Activated CD4-positive, alpha-beta memory T cell treated with anti-CD3 and anti-CD28 coated beads, Interleukin-2, amount 10 ng/mL, durations not matched to agents 7 days and 5 days (primary cell): Measurements from ENCODE around the gene PEMT. TPM values are rescaled to one million over a fixed set of nuclear protein-coding genes. Genes with fewer than 3 reads are reported as not detected.
"Not testable (repeated sequence)": the region's sequence is repeated elsewhere in the genome, so short reads cannot be mapped to it uniquely, and the experiment has no call there.

Source experiments
- CTCF ChIA-PET: fragments of 350-600 bp; sonication (Branson Sonifier 250); formaldehyde crosslinking; loops from one replicate; lab custom pipeline; 2021; ENCODE audit warnings: antibody characterized with exemption, inconsistent platforms; lab: Charles Lee
- POLR2A ChIA-PET: fragments of 350-600 bp; sonication (Branson Sonifier 250); formaldehyde crosslinking; loops from one replicate; lab custom pipeline; 2021; ENCODE audit warnings: antibody characterized with exemption; lab: Charles Lee
- DNase-seq: peaks from one replicate; pipeline ENCODE4 v3.0.0-alpha.2; 2020
- H3K27ac Mint-ChIP-seq: one replicate; pipeline ENCODE4 v1.8.0; 2021; ENCODE audit warnings: mild to moderate bottlenecking, mixed read lengths
- H3K27me3 Mint-ChIP-seq: one replicate; pipeline ENCODE4 v1.8.0; 2021; ENCODE audit warnings: mixed read lengths
- H3K36me3 Mint-ChIP-seq: one replicate; pipeline ENCODE4 v1.8.0; 2021; ENCODE audit warnings: low read depth, mixed read lengths
- H3K4me1 Mint-ChIP-seq: one replicate; pipeline ENCODE4 v1.8.0; 2021; ENCODE audit warnings: mixed read lengths
- H3K4me3 Mint-ChIP-seq: one replicate; pipeline ENCODE4 v1.8.0; 2021; ENCODE audit warnings: mild to moderate bottlenecking, mixed read lengths
- H3K9me3 Mint-ChIP-seq: one replicate; pipeline ENCODE4 v1.8.0; 2021; ENCODE audit warnings: mixed read lengths
- total RNA-seq, 2 experiments: library from RNA; stranded (reverse); gene quantifications; one replicate each; pipeline ENCODE4 v1.2.3, GENCODE V29; 2021

PEMT gene
- 10 to 100 TPM; 17.2 to 22.0 TPM for total RNA-seq

GRCh38 chr17:17591355-17592298 is at the start of gene PEMT:
Gene PEMT (minus strand): TSS chr17:17591708. CDS start chr17:17591626, 82 bp downstream.
- no peaks in the 10 kb centered on the region for H3K36me3 Mint-ChIP-seq
- H3K4me1 Mint-ChIP-seq, result peaks cover 20% of the 10 kb centered on the region
- H3K27ac Mint-ChIP-seq, result peak within 1 kb of the TSS; percentile 75
- H3K4me3 Mint-ChIP-seq, result peak within 1 kb of the TSS; percentile 84
- H3K27me3 Mint-ChIP-seq, result no peaks in the 10 kb centered on the region
- ChIA-PET CTCF (interaction anchor here (1.4 to 3.5 kb wide), 5 partner anchors 17 to 95 kb away, joined by 5 to 14 read pairs (median 8); partner anchors contain the start of gene RASD1), POLR2A (interaction anchor here (1.0 to 2.5 kb wide), 4 partner anchors 10 to 95 kb away, joined by 3 to 13 read pairs (median 4); partner anchors contain the start of gene RASD1)
- peak; percentile 96 for DNase-seq
- H3K9me3 Mint-ChIP-seq, result no peaks in the 10 kb centered on the region

- H3K27me3 Mint-ChIP-seq, H3K27ac Mint-ChIP-seq, POLR2A ChIA-PET, H3K4me3 Mint-ChIP-seq, H3K9me3 Mint-ChIP-seq, H3K4me1 Mint-ChIP-seq, DNase-seq, H3K36me3 Mint-ChIP-seq: not testable (repeated sequence)
- CTCF ChIA-PET, result interaction anchor here (1.9 to 3.6 kb wide), 2 partner anchors 27 to 143 kb away, joined by 8 to 16 read pairs; partner anchors contain the start of gene RASD1
Measured at GRCh38 chr17:17639661-17640270, 48.3 kb upstream of the PEMT start.

- Mint-ChIP-seq H3K9me3 (no peaks in the 10 kb centered on the region), H3K36me3 (no peaks in the 10 kb centered on the region), H3K27me3 (peaks cover 4% of the 10 kb centered on the region), H3K4me1 (no peaks in the 10 kb centered on the region), H3K4me3 (no peak overlapping the region), H3K27ac (no peak overlapping the region)
- DNase-seq, result no peak
- ChIA-PET CTCF (interaction anchor here (1.9 kb wide), 1 partner anchor 142 kb away, joined by 8 read pairs; the partner anchor contains the start of gene RASD1), POLR2A (no interaction called here)
Measured at GRCh38 chr17:17638467-17638866, 47.0 kb upstream of the PEMT start.

GRCh38 chr17:17636272-17636885 is 44.9 kb upstream of the PEMT start:
- CTCF ChIA-PET, result no interaction called here
- no peak for DNase-seq
- Mint-ChIP-seq H3K9me3 (no peaks in the 10 kb centered on the region), H3K4me1 (no peaks in the 10 kb centered on the region), H3K4me3 (no peak overlapping the region), H3K27me3 (peaks cover 4% of the 10 kb centered on the region), H3K27ac (no peak overlapping the region), H3K36me3 (no peaks in the 10 kb centered on the region)
- POLR2A ChIA-PET, result no interaction called here

- DNase-seq, H3K36me3 Mint-ChIP-seq, H3K4me1 Mint-ChIP-seq, H3K4me3 Mint-ChIP-seq, H3K9me3 Mint-ChIP-seq, H3K27ac Mint-ChIP-seq, CTCF ChIA-PET, POLR2A ChIA-PET, H3K27me3 Mint-ChIP-seq: not testable (repeated sequence)
Measured at GRCh38 chr17:17635537-17636271, 44.2 kb upstream of the PEMT start.

- CTCF ChIA-PET, result no interaction called here
- Mint-ChIP-seq H3K9me3 (no peaks in the 10 kb centered on the region), H3K27me3 (peaks cover 4% of the 10 kb centered on the region), H3K36me3 (no peaks in the 10 kb centered on the region), H3K4me1 (no peaks in the 10 kb centered on the region), H3K4me3 (no peak overlapping the region), H3K27ac (no peak overlapping the region)
- DNase-seq, result no peak
- POLR2A ChIA-PET, result no interaction called here
Measured at GRCh38 chr17:17635126-17635525, 43.6 kb upstream of the PEMT start.

GRCh38 chr17:17633310-17633709 is 41.8 kb upstream of the PEMT start:
- H3K27ac Mint-ChIP-seq, result no peak overlapping the region
- no peaks in the 10 kb centered on the region for H3K36me3 Mint-ChIP-seq
- ChIA-PET CTCF (interaction anchor here (0.9 kb wide), 1 partner anchor 268 kb away, joined by 3 read pairs; no protein-coding TSS in a partner anchor), POLR2A (interaction anchor here (1.5 kb wide), 1 partner anchor 9 kb away, joined by 3 read pairs; no protein-coding TSS in a partner anchor)
- no peak for DNase-seq
- peaks cover 2% of the 10 kb centered on the region for H3K27me3 Mint-ChIP-seq
- H3K4me3 Mint-ChIP-seq, result no peak overlapping the region
- H3K4me1 Mint-ChIP-seq, result peaks cover 8% of the 10 kb centered on the region
- H3K9me3 Mint-ChIP-seq, result no peaks in the 10 kb centered on the region

GRCh38 chr17:17632690-17633089 is 41.2 kb upstream of the PEMT start:
- H3K36me3 Mint-ChIP-seq, DNase-seq, H3K27me3 Mint-ChIP-seq, H3K9me3 Mint-ChIP-seq, H3K4me1 Mint-ChIP-seq, H3K27ac Mint-ChIP-seq, H3K4me3 Mint-ChIP-seq: not testable (repeated sequence)
- ChIA-PET CTCF (interaction anchor here (0.9 to 1.0 kb wide), 2 partner anchors 10 to 268 kb away, joined by 3 to 5 read pairs; no protein-coding TSS in a partner anchor), POLR2A (interaction anchor here (1.5 kb wide), 1 partner anchor 9 kb away, joined by 3 read pairs; no protein-coding TSS in a partner anchor)

GRCh38 chr17:17628388-17629008 is 37.0 kb upstream of the PEMT start:
- Mint-ChIP-seq H3K4me3 (peak overlapping the region; percentile 78), H3K27me3 (no peaks in the 10 kb centered on the region), H3K4me1 (peaks cover 8% of the 10 kb centered on the region), H3K9me3 (no peaks in the 10 kb centered on the region), H3K27ac (peak overlapping the region; percentile 80), H3K36me3 (no peaks in the 10 kb centered on the region)
- peak; percentile 57 for DNase-seq
- ChIA-PET POLR2A (interaction anchor here (1.3 to 1.4 kb wide), 2 partner anchors 38 to 67 kb away, joined by 3 to 4 read pairs; partner anchors contain the start of gene PEMT), CTCF (no interaction called here)

- CTCF ChIA-PET, result no interaction called here
- H3K27me3 Mint-ChIP-seq, result peaks cover under 1% of the 10 kb centered on the region
- POLR2A ChIA-PET, result no interaction called here
- no peaks in the 10 kb centered on the region for H3K36me3 Mint-ChIP-seq
- no peak overlapping the region for H3K4me3 Mint-ChIP-seq
- H3K9me3 Mint-ChIP-seq, result no peaks in the 10 kb centered on the region
- H3K4me1 Mint-ChIP-seq, result peaks cover 8% of the 10 kb centered on the region
- DNase-seq, result no peak
- H3K27ac Mint-ChIP-seq, result no peak overlapping the region
Measured at GRCh38 chr17:17626840-17627239, 35.3 kb upstream of the PEMT start.

- no peaks in the 10 kb centered on the region for H3K9me3 Mint-ChIP-seq
- H3K4me1 Mint-ChIP-seq, result peaks cover 8% of the 10 kb centered on the region
- no peak for DNase-seq
- ChIA-PET CTCF (no interaction called here), POLR2A (no interaction called here)
- no peak overlapping the region for H3K27ac Mint-ChIP-seq
- H3K36me3 Mint-ChIP-seq, result no peaks in the 10 kb centered on the region
- H3K27me3 Mint-ChIP-seq, result peaks cover 5% of the 10 kb centered on the region
- no peak overlapping the region for H3K4me3 Mint-ChIP-seq
Measured at GRCh38 chr17:17626151-17626805, 34.8 kb upstream of the PEMT start.
